Measurements from ENCODE around the gene MYL5.

DNA sequence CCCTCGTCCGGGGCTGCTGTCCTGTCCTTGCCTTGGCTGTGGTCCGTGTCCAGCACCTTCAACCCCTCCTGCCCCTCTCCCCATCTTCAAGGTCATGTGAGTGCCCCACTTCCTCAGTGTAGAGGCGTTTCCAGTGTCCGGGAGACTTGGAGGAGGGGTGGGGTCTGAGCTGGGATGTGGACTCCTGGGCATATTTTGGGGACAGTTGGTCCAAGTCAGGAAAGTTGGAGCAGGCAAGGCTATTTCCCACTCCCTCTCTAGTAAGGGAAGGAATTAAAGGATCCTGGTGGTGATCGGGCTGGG is 34.2 kb downstream of the MYL5 start:
- TF ChIP-seq, protein P1, sequence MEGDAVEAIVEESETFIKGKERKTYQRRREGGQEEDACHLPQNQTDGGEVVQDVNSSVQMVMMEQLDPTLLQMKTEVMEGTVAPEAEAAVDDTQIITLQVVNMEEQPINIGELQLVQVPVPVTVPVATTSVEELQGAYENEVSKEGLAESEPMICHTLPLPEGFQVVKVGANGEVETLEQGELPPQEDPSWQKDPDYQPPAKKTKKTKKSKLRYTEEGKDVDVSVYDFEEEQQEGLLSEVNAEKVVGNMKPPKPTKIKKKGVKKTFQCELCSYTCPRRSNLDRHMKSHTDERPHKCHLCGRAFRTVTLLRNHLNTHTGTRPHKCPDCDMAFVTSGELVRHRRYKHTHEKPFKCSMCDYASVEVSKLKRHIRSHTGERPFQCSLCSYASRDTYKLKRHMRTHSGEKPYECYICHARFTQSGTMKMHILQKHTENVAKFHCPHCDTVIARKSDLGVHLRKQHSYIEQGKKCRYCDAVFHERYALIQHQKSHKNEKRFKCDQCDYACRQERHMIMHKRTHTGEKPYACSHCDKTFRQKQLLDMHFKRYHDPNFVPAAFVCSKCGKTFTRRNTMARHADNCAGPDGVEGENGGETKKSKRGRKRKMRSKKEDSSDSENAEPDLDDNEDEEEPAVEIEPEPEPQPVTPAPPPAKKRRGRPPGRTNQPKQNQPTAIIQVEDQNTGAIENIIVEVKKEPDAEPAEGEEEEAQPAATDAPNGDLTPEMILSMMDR (IDR thresholded peaks at IDR 0.05) = no peak
- TF ChIP-seq POLR2A (IDR thresholded peaks at IDR 0.05) = no peak
